Measurements from ENCODE around the gene KRT84.

DNA sequence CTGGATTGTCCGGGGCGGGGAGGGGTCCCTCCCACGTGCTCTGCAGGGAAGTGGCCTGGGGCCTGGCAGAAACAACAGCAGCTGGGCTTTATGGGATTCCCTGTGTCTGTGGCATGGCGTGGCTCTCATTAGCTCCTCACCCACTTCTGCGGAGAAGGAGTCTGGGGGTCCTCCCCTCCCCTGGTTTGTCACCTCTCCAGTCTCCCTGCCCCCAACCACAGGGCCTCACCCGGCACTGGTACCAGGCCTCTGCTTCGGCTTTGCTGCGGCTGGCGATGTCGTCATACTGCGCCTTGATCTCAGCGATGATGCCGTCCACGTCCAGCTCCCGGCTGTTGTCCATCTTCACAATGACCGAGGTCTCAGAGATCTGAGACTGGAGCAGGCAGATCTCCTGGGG lies 14.3 kb upstream of the KRT84 start:
- TF ChIP-seq EZH2 (IDR thresholded peaks at IDR 0.05) (no peak), EZH2phosphoT487 (IDR thresholded peaks at IDR 0.05) (no peak)
- TF ChIP-seq, protein P1, sequence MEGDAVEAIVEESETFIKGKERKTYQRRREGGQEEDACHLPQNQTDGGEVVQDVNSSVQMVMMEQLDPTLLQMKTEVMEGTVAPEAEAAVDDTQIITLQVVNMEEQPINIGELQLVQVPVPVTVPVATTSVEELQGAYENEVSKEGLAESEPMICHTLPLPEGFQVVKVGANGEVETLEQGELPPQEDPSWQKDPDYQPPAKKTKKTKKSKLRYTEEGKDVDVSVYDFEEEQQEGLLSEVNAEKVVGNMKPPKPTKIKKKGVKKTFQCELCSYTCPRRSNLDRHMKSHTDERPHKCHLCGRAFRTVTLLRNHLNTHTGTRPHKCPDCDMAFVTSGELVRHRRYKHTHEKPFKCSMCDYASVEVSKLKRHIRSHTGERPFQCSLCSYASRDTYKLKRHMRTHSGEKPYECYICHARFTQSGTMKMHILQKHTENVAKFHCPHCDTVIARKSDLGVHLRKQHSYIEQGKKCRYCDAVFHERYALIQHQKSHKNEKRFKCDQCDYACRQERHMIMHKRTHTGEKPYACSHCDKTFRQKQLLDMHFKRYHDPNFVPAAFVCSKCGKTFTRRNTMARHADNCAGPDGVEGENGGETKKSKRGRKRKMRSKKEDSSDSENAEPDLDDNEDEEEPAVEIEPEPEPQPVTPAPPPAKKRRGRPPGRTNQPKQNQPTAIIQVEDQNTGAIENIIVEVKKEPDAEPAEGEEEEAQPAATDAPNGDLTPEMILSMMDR (IDR thresholded peaks at IDR 0.05) = no peak

Measured in neural progenitor cell (in vitro differentiated cells).